DND-41 (cell line): ENCODE data around the gene ZRSR2.

Experiments used
- ATAC-seq: fragments of 200-7000 bp; cut with Tn5 transposase; 3 replicates; pipeline ENCODE4 v1.9.1; 2021; ENCODE audit warnings: low read depth; ENCODE audit not compliant: insufficient read depth
- DNase-seq: peaks from one replicate; pipeline ENCODE4 v3.0.0-alpha.2; 2020
- H2AFZ ChIP-seq: 2 replicates; pipeline ENCODE4 v1.6.0; 2012; ENCODE audit warnings: low read depth, low read length
- H3K27ac ChIP-seq: 2 replicates; pipeline ENCODE4 v1.5.1; 2012; ENCODE audit warnings: low read length, inconsistent platforms
- H3K27me3 ChIP-seq: fragments of 200-600 bp; sonication (generic); 2 replicates; pipeline ENCODE4 v1.6.0; 2012; ENCODE audit warnings: low read length, mild to moderate bottlenecking, inconsistent platforms; ENCODE audit not compliant: insufficient read depth, poor library complexity
- H3K36me3 ChIP-seq: 2 replicates; pipeline ENCODE4 v1.5.1; 2012; ENCODE audit warnings: low read length, inconsistent platforms; ENCODE audit not compliant: insufficient read depth
- H3K4me1 ChIP-seq: 2 replicates; pipeline ENCODE4 v1.5.1; 2012; ENCODE audit warnings: mild to moderate bottlenecking, low read length; ENCODE audit not compliant: insufficient read depth
- H3K4me2 ChIP-seq: 2 replicates; pipeline ENCODE4 v1.6.0; 2012; ENCODE audit warnings: mild to moderate bottlenecking, moderate library complexity, low read length, inconsistent platforms; ENCODE audit not compliant: insufficient read depth
- H3K4me3 ChIP-seq, 2 experiments: fragments of 200-600 bp in 1 of 2; shearing (Covaris generic) in 1 of 2; 2 replicates each; pipeline ENCODE4 v1.5.1; 2012 to 2016; ENCODE audit warnings: inconsistent platforms in 2 of 2, low read length in 2 of 2, mild to moderate bottlenecking in 2 of 2, low read depth in 1 of 2, moderate library complexity in 1 of 2
- H3K79me2 ChIP-seq: 2 replicates; pipeline ENCODE4 v1.6.0; 2012; ENCODE audit warnings: low read length, inconsistent platforms; ENCODE audit not compliant: insufficient read depth
- H3K9ac ChIP-seq: 2 replicates; pipeline ENCODE4 v1.6.0; 2012; ENCODE audit warnings: low read depth, mild to moderate bottlenecking, inconsistent platforms, low read length, moderate library complexity
- H3K9me3 ChIP-seq: 2 replicates; pipeline ENCODE4 v1.5.1; 2012; ENCODE audit warnings: low read length, moderate library complexity, mild to moderate bottlenecking, inconsistent platforms; ENCODE audit not compliant: insufficient read depth, severe bottlenecking
- H4K20me1 ChIP-seq: 2 replicates; pipeline ENCODE4 v1.6.0; 2012; ENCODE audit warnings: low read length; ENCODE audit not compliant: insufficient read depth
- CTCF ChIP-seq: IDR thresholded peaks from 2 replicates; pipeline ENCODE4 v1.5.1; 2012; ENCODE audit warnings: borderline replicate concordance, low read length, moderate library complexity, mild to moderate bottlenecking; ENCODE audit not compliant: poor library complexity, severe bottlenecking; ENCODE audit errors: extremely low read depth
- EZH2 ChIP-seq: IDR thresholded peaks from 3 replicates; pipeline ENCODE4 v1.6.1; 2012; ENCODE audit warnings: borderline replicate concordance, low read depth, mild to moderate bottlenecking, moderate library complexity, low read length, inconsistent platforms; ENCODE audit not compliant: severe bottlenecking

ZRSR2 gene

DNA sequence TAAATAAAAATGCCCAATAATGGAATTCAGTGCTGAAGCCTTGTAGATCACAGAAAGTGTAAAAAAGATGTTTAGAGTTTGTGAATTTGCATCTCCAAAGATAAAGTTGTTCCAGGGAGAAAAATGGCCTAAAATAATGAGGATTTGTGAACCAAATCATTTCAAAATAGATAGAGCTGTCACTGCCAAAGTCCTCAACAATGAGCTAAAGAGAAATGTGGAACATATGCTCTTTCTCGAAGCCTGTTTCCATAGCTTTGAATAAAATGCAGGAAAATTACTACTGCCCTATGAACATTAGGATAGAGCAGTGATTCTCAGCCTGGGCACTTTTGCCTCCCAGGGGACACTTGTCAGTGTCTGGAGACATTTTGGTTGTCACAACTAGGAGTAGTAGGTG, 67.8 kb downstream of the ZRSR2 start:
- Histone ChIP-seq H3K27me3 (no peaks in the 10 kb centered on the region), H3K36me3 (no peaks in the 10 kb centered on the region), H2AFZ (no peak overlapping the region), H3K9ac (no peak overlapping the region), H3K9me3 (no peaks in the 10 kb centered on the region), H3K4me1 (peaks cover 22% of the 10 kb centered on the region), H3K4me2 (no peak overlapping the region), H3K79me2 (peaks cover 8% of the 10 kb centered on the region; the same call in 1 of the 2 replicates), H4K20me1 (no peaks in the 10 kb centered on the region), H3K27ac (no peak overlapping the region), H3K4me3 (no peak overlapping the region)
- DNase-seq (no peak), ATAC-seq (no peak)
- TF ChIP-seq EZH2 (no peak), CTCF (no peak)

GRCh38 chrX:15860921-15861320, 70.6 kb downstream of the ZRSR2 start:
- Histone ChIP-seq H4K20me1 (no peaks in the 10 kb centered on the region), H3K27me3 (no peaks in the 10 kb centered on the region)
- ATAC-seq, result no peak

DNA sequence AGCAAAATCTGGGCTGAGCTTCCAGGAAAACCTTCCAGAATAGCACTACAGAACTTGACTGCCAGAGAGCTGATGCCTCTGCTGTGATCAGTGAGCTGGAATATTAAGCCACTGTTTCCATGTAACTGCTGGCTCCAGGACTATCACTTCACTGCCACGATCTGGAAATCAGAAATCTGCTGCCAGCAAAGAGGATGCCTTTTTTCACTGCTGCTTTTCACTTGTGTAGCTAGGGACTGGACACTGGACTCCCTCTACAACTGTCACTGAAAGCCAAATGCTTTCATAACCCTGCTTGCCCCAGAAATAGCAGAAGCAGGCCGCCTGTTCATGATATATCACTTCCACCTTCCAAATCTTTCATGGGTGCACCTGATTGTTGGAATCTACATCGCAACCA, 73.7 kb downstream of the ZRSR2 start:
- Histone ChIP-seq H3K36me3 (no peaks in the 10 kb centered on the region), H3K27me3 (no peaks in the 10 kb centered on the region), H3K4me1 (no peaks in the 10 kb centered on the region), H3K27ac (no peak overlapping the region), H3K9ac (no peak overlapping the region), H4K20me1 (no peaks in the 10 kb centered on the region), H3K79me2 (no peaks in the 10 kb centered on the region), H3K4me2 (no peak overlapping the region), H2AFZ (no peak overlapping the region), H3K9me3 (no peaks in the 10 kb centered on the region), H3K4me3 (no peak overlapping the region)
- TF ChIP-seq CTCF (no peak), EZH2 (no peak)
- DNase-seq (no peak), ATAC-seq (no peak)

More at GRCh38 chrX:15860921-15861320, 70.6 kb downstream of the ZRSR2 start:
- H3K36me3 ChIP-seq, result no peaks in the 10 kb centered on the region
- no peak overlapping the region for H3K4me2 ChIP-seq
- TF ChIP-seq CTCF (no peak), EZH2 (no peak)
- no peak overlapping the region for H3K4me3 ChIP-seq
- no peak overlapping the region for H2AFZ ChIP-seq
- peaks cover 7% of the 10 kb centered on the region; the same call in 1 of the 2 replicates for H3K4me1 ChIP-seq
- no peak overlapping the region for H3K27ac ChIP-seq
- no peak overlapping the region for H3K9ac ChIP-seq
- no peaks in the 10 kb centered on the region for H3K79me2 ChIP-seq
- no peaks in the 10 kb centered on the region for H3K9me3 ChIP-seq
- DNase-seq, result no peak

GRCh38 chrX:15864629-15865028, 74.3 kb downstream of the ZRSR2 start:
- Histone ChIP-seq H2AFZ (no peak overlapping the region), H3K4me2 (no peak overlapping the region), H4K20me1 (no peaks in the 10 kb centered on the region), H3K79me2 (no peaks in the 10 kb centered on the region), H3K9ac (no peak overlapping the region), H3K27ac (no peak overlapping the region), H3K4me3 (no peak overlapping the region), H3K9me3 (no peaks in the 10 kb centered on the region), H3K27me3 (no peaks in the 10 kb centered on the region), H3K36me3 (no peaks in the 10 kb centered on the region), H3K4me1 (no peaks in the 10 kb centered on the region)
- TF ChIP-seq CTCF (no peak), EZH2 (no peak)
- DNase-seq (no peak), ATAC-seq (no peak)
